CD4-positive, alpha-beta T cell treated with Interleukin-4 for 1 hour (primary cell): ENCODE data around the gene PBX1.
A peak's percentile ranks its signal among the peaks of the same experiment; 100 is the strongest.

Source experiments
- DNase-seq, 2 donors: peaks; one replicate each; pipeline ENCODE4 v3.0.0-alpha.2; 2020 to 2022

The PBX1 gene

DNA sequence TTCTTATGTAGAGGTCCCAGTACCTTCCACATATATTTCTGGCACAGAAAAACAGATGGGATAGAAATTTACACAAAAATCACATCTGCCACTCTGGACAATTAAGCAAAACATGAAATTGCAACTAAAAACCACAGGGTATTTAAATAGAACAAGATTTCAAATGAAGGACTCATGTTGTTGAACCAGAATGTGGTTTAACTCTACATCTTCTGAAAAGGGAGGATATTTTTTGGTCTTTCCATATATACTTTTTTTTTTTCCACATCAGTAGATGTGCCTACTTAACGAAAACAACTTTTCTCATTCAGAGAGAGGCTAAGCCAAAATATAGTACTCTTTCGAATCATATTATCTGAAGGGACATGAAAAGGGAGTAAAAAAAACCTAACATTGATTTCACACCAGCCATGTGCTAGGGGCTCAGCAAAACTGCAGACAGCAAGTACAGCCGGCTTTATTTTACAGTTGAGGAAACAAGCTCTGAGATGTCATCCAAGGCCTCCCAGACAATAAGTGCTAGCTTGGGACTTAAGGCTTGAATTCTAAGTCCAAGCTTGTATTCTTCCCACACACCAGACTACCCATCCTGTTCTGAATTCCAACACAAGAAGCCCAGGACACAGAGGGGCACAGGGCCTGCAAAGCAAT, 208.9 kb downstream of the PBX1 start:
- DNase-seq: no peak

DNA sequence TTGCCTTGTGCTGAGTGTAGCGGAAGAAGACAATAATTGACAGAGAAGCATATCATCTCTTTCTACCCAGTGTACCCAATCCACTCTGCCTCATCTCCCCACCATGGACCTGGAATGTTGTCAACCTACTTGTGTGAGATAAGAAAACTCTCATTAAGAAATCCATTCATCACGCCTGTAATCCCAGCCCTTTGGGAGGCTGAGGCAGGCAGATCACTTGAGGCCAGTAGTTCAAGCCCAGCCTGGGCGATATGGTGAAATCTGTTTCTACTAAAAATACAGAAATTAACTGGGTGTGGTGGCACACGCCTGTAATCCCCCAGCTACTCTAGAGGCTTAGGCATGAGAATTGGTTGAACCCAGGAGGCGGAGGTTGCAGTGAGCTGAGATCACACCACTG, 209.6 kb downstream of the PBX1 start:
- no peak for DNase-seq

DNA sequence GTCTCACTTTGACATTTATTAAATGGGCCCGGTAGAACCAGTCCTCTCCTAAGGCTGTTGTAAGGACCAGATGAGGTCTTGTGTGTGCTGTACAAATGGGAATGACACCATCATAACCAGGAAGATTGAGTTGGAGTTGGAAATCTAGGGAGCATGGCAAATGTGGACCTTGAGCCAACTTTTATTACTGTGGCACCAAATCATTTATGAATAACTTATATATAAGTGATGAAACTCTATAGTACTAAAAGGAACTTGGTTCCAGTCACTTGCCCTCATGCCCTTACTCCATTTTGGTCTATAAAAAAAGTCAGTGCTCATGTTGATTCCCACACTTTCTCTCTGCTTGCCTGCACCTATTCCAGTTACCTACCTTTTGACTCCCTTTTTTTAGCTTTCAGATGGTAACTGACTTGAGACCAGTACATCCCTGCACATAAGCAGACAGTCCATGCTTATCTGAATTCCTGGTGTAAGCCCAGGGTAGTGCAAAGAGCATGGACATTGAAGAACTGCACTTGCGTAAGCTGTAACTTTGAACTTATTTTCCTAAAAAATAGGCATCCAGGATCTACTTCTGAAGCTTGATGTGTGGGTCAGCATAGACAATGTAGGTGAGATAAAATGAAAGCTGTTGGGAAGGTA, 210.6 kb downstream of the PBX1 start:
- no peak for DNase-seq

DNA sequence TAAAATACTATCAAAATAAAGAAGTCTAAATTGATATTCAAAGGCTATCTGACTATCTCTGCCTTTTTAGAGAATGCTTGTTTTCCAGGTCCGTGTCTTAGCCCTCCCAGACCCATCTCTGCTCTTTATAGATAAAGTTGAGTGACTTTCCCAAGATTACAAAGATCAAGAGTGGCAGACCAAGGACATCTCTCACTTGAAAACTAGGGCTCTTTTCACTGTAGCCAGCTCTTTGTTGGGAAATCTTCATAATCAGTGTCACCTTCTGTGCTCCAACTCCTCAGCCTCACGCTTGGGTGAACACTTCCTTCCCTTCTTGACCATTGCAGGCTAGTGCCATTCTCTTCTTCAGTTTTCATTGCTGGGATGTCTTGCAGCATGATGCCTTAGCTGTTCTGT, 211.1 kb downstream of the PBX1 start:
- DNase-seq: no peak

DNA sequence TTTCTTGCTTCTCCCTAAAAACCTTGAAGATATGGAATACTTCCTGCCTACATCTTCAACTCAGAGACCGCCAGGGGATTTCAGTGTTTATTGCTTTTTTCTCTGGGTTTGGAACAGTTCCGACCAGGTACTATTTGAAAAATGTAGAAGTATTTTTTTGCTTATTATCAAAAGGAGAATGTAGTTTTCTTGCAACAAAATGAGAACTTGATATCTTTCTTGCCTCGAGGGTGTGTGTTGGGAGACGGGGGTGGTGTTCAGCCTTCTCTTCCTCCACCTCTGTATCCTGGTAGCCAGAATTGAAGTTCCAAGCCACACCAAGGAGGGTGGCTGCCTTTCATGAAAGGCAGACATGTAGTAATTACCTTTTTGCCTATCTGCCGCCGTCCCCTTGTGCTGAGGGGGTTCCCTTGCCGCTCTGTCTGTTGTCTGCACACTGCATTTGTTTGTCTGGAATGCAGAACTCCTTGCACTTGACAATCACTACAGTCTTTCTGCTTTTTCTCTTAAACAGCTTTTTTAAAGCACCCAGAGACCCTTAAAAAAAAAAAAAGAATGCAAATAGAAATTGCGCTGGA, 212.1 kb downstream of the PBX1 start:
- no peak for DNase-seq

DNA sequence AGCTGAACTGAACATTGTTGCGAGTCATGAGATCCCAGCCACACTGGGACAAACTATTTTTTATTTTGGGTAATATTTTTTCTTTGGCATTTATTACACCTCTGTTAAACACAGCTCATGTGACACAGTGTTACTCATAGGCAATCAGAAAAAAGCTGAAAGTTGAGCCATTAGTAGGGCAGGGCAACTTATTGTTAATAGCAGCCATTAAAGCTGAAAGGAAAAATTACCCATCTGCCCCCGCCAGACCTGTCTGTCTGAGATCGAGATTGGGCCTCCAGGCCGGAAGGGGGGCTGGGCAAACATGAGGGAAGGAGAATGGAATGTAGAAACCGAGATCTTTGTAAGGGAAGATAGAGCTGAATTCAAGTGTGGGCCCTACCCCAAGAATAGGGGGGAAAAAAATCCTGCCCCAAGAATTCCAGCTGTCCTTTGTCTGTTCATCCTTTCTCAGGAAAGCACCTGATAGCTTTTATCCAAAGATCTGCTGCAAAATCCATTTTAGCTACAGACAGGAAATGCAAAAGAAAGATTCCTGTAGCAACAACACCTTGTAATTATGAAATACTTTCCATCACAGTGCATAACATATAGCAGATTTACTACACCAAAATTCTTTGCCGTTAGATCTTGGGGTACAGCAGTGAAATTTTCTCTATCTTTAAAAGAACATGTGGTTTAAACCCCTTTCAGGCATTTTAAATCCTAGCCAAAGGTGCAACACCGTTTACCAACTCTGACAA, 212.8 kb downstream of the PBX1 start:
- no peak for DNase-seq

DNA sequence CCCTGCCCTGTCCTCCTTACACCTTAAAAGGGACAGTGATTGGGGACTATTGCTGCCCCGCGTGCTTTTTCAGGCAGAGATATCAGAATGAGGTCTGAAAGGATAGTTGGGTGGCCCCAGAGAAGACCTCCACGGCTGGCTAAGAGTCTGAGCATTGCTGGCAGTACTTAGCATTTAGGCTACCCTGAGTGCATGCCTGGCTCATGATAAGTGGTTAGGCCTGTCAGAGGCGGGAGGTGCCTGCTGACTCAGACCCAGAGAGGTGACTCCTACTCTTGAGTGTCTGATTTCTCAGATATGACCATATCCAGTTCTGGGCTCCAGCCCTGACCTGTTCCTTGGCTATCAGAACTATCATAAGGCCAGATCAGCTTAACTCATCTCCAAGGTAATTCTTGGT, 213.7 kb downstream of the PBX1 start:
- DNase-seq: no peak

DNA sequence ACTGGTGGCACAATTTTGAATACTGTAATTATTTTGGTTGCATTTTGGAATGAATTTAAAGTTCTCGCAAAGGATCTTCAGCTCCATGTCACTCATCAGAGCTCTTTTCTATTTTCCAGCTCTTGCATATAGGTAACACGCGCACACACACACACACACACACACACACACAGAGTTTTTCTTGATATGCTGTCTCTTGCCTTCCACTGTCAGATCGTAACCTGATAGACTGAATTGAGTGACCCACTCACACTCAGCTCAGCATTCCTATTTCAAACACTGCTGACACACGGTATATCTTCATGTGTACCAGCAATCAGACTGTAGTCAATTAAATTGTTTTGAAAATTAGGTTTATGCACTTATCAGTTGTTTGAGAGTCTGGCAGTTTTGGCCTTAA, 214.1 kb downstream of the PBX1 start:
- DNase-seq: no peak

DNA sequence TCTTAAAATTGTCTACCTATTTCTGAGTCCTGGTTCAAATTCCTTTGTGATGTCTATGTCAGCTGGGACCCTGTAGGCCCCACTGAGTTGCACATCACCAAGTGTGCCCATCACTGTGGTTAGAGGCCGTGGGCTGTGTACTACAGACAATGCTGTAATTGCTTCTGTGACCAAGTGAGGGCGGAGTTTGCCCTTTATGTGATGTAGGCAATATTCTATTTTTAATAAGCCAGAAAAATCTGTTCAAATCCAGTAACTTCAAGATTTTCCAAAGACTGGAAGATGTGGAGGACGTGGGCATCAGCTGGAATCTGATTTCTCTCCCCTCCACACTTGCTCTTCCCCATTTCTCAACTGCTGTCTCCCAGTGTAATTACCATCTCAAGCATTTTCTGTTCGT, 215.4 kb downstream of the PBX1 start:
- DNase-seq: no peak

DNA sequence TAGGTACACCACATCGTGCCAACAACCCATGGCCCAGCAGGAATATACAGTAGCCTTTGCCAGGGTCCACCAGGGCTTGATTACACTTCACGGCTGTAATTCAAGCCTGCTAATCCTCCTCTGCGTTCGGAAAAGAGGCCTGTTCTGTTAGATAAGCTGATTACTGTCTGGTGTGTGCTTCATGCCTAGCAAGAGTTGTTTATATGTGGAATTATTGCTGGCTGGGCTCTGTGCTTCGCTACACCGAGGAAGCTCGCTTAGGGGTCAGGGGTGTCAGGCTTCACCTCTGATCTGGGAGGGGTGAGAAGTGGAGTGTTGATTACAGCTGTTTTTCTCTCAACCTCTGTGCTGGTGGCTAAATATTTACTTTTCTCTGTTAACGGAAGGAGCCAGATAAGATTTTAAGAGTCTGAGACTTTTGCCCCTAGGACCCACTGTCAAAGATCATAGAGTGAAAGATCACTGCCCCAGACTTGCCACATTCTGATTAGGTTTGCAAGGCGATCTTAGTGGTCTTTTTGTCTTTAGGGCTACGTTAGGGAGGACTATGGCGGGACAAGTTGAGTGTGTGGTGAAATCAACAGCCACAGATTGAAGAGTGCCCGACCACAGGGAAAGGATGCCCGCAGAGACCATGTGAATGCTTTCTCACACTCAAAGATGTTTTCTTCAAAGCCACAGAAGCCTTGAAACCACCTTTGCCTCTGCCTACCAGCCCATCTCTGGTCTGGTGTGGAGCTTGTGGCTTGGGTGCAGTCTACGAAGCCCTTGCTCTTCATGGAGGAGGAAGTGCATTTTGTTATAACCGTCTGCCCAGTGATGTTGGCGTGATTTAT, 216.1 kb downstream of the PBX1 start:
- DNase-seq: no peak

DNA sequence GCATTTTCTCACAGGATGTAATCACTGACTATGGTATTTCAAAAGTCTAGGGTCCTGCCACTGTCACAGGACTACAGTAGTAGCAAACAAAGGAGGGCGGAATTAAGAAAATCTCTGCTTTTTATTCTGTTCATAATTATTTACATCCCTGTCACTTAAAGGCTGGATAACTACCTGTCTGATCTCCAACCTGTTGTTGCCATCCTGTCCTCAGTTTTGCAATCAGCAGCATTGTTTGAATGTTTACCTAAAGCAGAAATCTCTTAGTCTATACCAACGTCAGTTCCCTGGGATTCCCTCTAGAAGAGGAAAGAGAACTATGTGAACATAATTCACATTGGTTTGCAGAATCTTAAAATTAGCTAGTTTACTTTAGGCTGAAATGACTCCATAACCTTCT, 218.5 kb downstream of the PBX1 start:
- no peak for DNase-seq

DNA sequence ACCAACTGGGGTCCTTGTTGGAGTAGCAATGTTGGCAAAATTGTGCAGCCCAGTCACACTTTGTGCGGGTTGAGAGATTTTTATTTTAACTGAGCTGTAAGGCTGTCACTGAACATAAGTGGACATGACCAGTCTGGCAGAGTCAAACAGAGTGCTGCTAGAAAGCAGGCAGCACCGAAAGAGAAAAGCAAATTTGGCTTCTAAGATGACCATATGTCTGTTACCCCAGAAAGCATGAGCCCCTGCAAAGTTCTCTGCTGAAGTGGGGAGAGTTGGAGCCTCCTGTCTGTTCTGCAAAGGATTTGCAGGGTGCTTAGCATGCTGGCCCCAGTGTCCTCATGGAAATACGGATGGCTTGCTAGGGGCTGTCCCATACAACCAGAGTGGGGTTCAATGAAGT, 220.4 kb downstream of the PBX1 start:
- no peak for DNase-seq

DNA sequence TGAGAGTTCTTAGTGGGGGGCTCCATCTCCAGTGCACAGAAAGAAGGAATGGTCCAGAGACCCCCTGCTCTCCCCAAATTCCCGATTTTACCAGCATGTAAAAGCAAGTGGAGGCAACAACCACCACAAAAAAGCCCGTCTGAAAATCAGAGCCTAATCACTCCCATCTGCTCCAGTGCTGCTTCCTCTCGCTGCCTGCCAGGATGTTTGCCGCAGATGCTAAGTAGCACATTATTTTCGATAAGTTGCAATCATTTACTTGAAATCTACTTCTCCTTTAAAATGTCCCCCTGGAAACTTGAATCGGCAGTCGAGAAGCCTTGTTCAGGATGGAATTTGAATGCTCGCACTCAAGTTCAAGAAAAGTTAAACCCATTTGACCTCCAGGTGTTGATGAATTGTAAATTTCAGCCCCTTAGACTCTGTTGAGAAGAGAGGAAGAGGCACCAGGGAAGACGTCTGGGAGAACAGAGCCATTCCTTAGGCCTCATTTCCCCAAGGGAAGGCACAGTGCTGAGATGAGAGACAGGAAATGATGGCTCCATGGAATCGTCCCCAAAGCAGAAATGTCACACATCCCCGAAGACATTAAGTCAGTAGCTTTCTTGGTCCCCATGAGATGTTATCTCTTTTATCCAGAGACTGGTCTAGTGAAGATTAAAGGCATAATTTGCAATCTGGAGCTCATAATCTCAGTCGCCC, 221.3 kb downstream of the PBX1 start:
- DNase-seq: no peak

DNA sequence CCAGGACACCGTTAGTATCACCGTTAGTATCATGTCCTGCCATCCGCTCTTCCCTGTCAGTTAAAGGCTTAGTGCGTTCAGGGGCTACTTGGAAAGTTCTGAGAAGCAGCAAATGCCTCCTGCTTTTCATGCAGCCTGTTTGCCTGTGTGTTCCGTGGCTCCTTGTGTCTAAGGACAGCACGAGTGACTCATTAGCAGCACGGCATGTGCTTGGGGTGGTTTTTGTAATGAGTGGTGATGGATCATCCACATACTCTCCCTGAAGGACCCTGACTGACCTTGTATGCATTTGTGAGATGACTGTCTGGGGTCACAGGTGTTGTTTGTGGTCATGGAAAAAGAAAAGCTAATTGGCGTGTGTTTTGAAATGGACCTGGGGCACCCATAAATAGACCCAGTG, 221.9 kb downstream of the PBX1 start:
- no peak for DNase-seq

DNA sequence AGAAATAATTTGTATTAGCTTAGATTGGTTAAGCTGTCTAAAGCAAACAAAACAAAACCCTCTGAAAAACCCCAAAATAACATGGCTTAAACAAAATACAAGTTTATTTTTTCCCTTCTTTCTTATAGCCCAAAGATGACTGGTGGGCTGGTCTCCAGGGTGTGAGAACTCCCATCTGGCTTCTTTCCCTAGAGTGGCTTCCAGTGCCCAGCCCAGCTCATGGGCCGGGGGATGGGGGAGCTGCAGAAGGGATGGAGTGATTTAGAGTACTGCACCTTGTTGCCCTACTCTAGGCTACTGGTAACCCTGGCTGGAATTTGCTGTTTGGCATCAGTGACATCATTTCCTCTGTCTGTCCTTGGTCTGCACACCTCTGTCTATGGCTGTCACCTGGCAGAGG, 223.0 kb downstream of the PBX1 start:
- DNase-seq: no peak

DNA sequence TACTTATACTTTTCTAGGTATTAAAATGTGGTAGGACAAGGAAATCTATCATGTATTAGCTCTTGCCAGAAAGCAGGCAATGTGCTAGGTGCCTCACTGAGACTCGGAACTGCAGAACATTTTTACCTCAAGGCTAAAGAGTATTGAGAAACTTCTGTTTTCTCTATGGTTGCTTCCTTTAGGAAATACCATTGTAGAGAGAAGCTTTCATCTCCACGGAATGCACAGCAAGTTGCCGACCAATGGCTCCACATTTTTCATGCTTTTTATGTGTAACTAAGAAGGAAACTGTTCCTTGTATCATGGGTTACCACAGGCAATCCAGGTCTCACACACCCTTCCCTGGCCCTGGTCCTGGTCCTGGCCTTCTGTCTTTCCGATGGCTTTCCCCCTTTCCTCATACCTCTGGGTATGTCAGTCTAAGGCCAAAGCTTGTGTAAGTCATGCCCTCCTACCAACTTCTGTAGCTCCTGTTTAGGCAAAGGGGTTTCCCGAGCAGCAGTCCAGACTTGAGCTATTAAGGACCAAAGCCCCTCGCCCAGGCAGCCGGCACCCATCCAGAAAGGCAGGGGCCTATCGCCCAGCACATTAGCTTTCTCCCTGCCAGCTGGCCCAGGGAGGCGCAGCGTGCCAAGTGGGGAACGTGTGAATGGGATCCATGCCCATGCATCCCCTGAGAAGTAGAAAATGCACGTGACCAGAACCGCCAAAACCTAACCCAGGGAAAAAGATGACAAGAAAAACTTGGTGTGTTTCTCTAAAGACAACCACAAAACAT, 225.0 kb downstream of the PBX1 start:
- no peak for DNase-seq

DNA sequence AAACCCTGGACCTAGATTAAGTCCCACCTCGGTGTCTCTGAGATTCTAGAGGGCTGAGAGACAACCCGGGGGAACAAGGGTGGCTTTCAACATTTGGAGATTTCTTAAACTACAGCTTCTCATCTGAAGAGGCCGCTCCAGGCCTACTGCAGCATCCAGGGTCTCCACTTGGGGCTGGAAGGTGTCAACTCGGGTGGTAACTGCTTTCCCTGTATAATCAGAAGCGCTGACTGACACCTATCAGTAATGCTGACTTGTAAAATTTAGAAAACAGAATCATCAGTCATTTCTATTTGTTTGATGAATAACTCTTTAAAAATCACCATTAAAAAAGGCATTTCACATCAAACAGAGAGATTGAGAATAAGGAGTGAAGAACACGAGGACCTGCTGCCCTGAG, 226.0 kb downstream of the PBX1 start:
- DNase-seq: no peak

DNA sequence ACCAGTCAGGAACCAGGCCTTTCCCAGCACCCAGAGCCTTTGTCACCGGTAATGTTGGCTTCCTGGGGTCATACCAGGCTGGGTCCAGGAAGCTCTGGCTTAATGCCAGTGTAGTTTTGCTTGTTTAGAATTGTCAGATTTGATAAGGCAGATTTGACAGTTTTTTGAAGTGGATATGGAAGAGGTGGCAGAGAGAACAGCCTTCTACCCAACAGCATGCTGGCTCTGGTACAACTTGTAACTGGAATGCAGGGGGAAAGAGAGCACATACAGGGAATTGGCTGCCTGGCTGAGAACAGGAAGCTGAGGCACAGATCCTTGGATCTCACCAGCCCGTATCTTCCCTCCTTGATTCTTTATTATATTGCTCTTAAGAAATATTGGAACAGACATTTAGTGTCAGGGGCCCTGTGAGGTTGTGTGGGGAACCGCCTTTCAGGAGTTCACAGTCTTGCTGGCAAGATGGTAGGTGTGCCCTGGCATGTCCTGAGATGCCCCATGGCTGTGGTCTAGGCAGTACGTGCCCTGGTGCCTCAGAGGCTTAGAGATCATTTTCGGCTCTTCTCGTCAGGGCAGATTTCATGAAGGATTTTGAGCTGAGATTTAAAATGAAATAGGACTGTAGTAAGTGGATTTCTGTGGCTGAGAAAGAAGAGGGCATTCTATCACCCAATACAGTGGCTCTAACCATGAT, 227.0 kb downstream of the PBX1 start:
- no peak for DNase-seq

DNA sequence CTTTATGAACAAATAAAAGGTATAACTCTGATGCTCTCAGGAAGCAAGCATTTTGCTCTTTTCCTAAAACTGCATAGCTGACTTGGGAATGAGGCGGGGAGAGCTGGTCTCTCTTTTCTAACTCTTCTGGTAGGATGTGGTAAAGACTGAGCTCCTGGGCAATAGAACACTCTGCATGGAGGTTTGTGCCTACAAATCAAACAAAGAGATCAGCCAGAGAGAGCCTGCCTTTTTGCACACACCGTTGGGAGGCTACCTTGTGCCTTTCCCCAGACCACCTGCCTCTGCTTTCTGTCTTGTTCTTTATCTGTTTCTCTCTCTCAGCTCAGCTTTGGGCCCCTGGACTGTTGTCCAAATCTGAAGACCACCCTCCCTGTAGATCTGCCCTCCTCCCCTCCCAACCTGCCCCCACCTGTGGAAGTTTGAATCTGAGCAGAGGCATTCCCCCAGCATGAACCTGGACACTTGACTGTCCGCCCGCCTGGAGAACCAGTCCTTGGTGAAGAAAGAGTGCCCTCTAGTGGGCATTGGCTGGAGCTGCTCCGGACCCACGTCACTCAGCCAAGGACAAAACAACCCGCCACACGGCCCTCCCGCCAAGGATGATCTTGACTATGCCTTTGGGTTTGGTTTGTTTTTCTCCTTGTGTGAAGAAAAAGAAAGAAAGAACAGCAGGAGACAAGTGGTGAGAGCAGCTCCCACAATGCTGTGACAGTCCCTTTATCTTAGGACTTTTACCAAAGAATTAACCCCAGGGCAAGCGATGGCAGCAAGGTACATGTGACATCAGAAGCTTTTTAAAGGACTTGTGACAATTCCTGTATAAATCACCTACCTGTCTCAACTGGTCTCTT, 228.2 kb downstream of the PBX1 start:
- peak; percentile 41 to 54 for DNase-seq

DNA sequence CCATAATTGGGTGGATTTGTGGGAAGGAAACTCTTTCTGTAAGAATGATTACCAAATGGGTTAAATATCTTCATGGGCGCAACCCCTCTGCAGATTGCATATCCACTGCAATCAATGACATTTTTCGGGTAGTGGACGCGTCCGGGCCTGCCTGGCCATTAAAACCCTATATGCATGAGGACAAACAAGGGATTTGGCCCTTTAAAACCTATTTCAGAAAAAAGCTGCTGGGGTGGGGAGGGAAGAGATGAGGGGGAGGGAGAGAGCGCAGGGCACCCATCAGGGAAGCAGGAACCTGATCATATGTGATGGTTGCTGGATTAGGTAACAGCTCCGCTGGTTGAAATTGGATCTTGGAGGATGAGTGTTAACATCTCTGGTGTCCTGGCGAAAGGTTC, 228.8 kb downstream of the PBX1 start:
- no peak for DNase-seq
